Panc1 (cell line): Measurements from ENCODE around the gene GREM1. TPM values are rescaled to one million over a fixed set of nuclear protein-coding genes. Genes with fewer than 3 reads are reported as not detected.

Experiments
- ATAC-seq: fragments of 200-7000 bp; cut with Tn5 transposase; 2 replicates; pipeline ENCODE4 v1.9.1; 2020; ENCODE audit warnings: mild to moderate bottlenecking, moderate library complexity
- BruUV-seq: library from RNA; stranded (reverse); fragments of 400-500 nt; replicated peaks from 2 replicates; lab custom pipeline; 2021; lab: Mats Ljungman, UMichigan
- CTCF ChIA-PET: fragments of 300-600 bp; sonication (Branson Sonifier 250); formaldehyde crosslinking; loops from one replicate; lab custom pipeline; 2022; ENCODE audit warnings: antibody characterized with exemption; lab: Charles Lee
- POLR2A ChIA-PET: fragments of 300-600 bp; sonication (Branson Sonifier 250); formaldehyde crosslinking; loops from one replicate; lab custom pipeline; 2022; ENCODE audit warnings: antibody characterized with exemption; lab: Charles Lee
- DNase-seq: peaks from one replicate; pipeline ENCODE4 v3.0.0-alpha.2; 2010; ENCODE audit warnings: low read depth, low spot score
- H3K27ac ChIP-seq: 2 replicates; pipeline ENCODE4 v1.5.1; 2011; ENCODE audit warnings: mild to moderate bottlenecking, low read length, inconsistent platforms
- H3K27me3 ChIP-seq: fragments of 200-500 bp; sonication (Bioruptor generic); 2 replicates; pipeline ENCODE4 v1.6.0; 2014; ENCODE audit warnings: low read length, inconsistent platforms; ENCODE audit not compliant: control insufficient read depth, insufficient read depth
- H3K36me3 ChIP-seq: fragments of 200-500 bp; sonication (Bioruptor generic); 2 replicates; pipeline ENCODE4 v1.5.1; 2014; ENCODE audit warnings: inconsistent platforms, mild to moderate bottlenecking, low read length, moderate library complexity; ENCODE audit not compliant: control insufficient read depth, insufficient read depth
- H3K4me1 ChIP-seq: 2 replicates; pipeline ENCODE4 v1.5.1; 2011; ENCODE audit warnings: inconsistent platforms, mild to moderate bottlenecking, low read length, moderate library complexity; ENCODE audit not compliant: control insufficient read depth, insufficient read depth
- H3K4me3 ChIP-seq, 2 experiments: 2 replicates each; pipeline ENCODE4 v1.5.1; 2011 to 2012; ENCODE audit warnings: low read depth in 2 of 2, low read length in 2 of 2, mild to moderate bottlenecking in 2 of 2, inconsistent platforms in 1 of 2, moderate library complexity in 1 of 2
- H3K9me3 ChIP-seq: fragments of 200-500 bp; sonication (Bioruptor generic); 2 replicates; pipeline ENCODE4 v1.5.1; 2014; ENCODE audit warnings: low read depth, mild to moderate bottlenecking, inconsistent platforms, low read length, moderate library complexity; ENCODE audit not compliant: control insufficient read depth, insufficient read depth
- CTCF ChIP-seq: fragments of 450-650 bp; IDR thresholded peaks from 2 replicates; pipeline ENCODE4 v1.5.1; 2017; ENCODE audit warnings: mild to moderate bottlenecking
- POLR2AphosphoS5 ChIP-seq: IDR thresholded peaks from 2 replicates; pipeline ENCODE4 v1.6.1; 2012; ENCODE audit warnings: mild to moderate bottlenecking, low read depth, low read length, moderate library complexity
- REST ChIP-seq, 2 experiments: IDR thresholded peaks; 2 replicates each; pipeline ENCODE4 v1.6.1; 2011 to 2012; ENCODE audit warnings: low read depth in 2 of 2, control low read depth in 1 of 2, low read length in 1 of 2, mild to moderate bottlenecking in 1 of 2, moderate library complexity in 1 of 2; ENCODE audit not compliant: insufficient read depth in 1 of 2
- SIN3A ChIP-seq: IDR thresholded peaks from 2 replicates; pipeline ENCODE4 v1.6.1; 2012; ENCODE audit warnings: low read depth, mild to moderate bottlenecking, low read length, moderate library complexity, borderline replicate concordance; ENCODE audit not compliant: insufficient read depth
- TCF7L2 ChIP-seq: IDR thresholded peaks from 2 replicates; pipeline ENCODE4 v1.6.1; 2011; ENCODE audit warnings: mild to moderate bottlenecking, low read depth, low read length, inconsistent platforms
- in situ Hi-C: cut with HindIII; loops from 2 replicates; pipeline ENCODE4 v1.10.0; 2016; ENCODE audit warnings: low sequenced_read_pairs, low pct_unique_long_range_greater_than_20kb
- intact Hi-C: fragments of 100-400 bp; cut with micrococcal nuclease; formaldehyde crosslinking; loops from one replicate; pipeline ENCODE4 v1.10.0; 2022; ENCODE audit not compliant: unreplicated experiment
- total RNA-seq: library from RNA; stranded (reverse); gene quantifications from one replicate; pipeline ENCODE4 v1.2.1, GENCODE V29; 2021; ENCODE audit not compliant: unreplicated experiment

The GREM1 gene
- total RNA-seq, 1 experiment from 2014 or later, result 0.41 TPM

GRCh38 chr15:32778391-32779176, 60.8 kb downstream of the GREM1 start:
- no peak for DNase-seq
- Histone ChIP-seq H3K36me3 (no peaks in the 10 kb centered on the region), H3K27ac (no peak overlapping the region), H3K4me1 (no peaks in the 10 kb centered on the region), H3K9me3 (0 out of 2 replicates have a peak, but pooled peaks cover 7% of the 10 kb centered on the region), H3K4me3 (no peak overlapping the region), H3K27me3 (no peaks in the 10 kb centered on the region)
- POLR2A ChIA-PET, result no interaction called here
- ATAC-seq, result no peak
- no TSS peak for BruUV-seq
- TF ChIP-seq CTCF, result no peak
- TF ChIP-seq TCF7L2, result no peak
- TF ChIP-seq POLR2AphosphoS5, result no peak
- no peak for TF ChIP-seq REST (IDR thresholded peaks at IDR 0.05; ENCODE audit: insufficient read depth in 1 of 2, low read depth in 2 of 2, low read length in 1 of 2)
- TF ChIP-seq SIN3A, result no peak
- CTCF ChIA-PET, result no interaction called here
- intact Hi-C loops, result no loop called here
- in situ Hi-C loops, result no loop called here

- POLR2A ChIA-PET, result no interaction called here
These were observed 64.0 kb downstream of the GREM1 start for GRCh38 chr15:32781781-32782180.

More at GRCh38 chr15:32781781-32782180, 64.0 kb downstream of the GREM1 start:
- intact Hi-C loops (no loop called here), in situ Hi-C loops (no loop called here)
- Histone ChIP-seq H3K4me1 (no peaks in the 10 kb centered on the region), H3K36me3 (no peaks in the 10 kb centered on the region), H3K27me3 (no peaks in the 10 kb centered on the region), H3K27ac (no peak overlapping the region), H3K9me3 (0 out of 2 replicates have a peak, but pooled peaks cover 7% of the 10 kb centered on the region), H3K4me3 (no peak overlapping the region)
- CTCF ChIA-PET, result no interaction called here
- DNase-seq (no peak), ATAC-seq (no peak)
- no TSS peak for BruUV-seq
- TF ChIP-seq REST (IDR thresholded peaks at IDR 0.05; ENCODE audit: insufficient read depth in 1 of 2, low read depth in 2 of 2, low read length in 1 of 2), result no peak
- TF ChIP-seq POLR2AphosphoS5, result no peak
- no peak for TF ChIP-seq SIN3A
- no peak for TF ChIP-seq TCF7L2
- no peak for TF ChIP-seq CTCF
